Suppressor macrophage treated with lipopolysaccharide for 1 hour (primary cell): ENCODE results near the gene PNLIPRP3.

Experiments used
- DNase-seq, 3 donors: peaks; one replicate each; pipeline ENCODE4 v3.0.0-alpha.2; 2020 to 2022

The PNLIPRP3 gene

GRCh38 chr10:116511365-116511764, 83.7 kb downstream of the PNLIPRP3 start:
- DNase-seq = no peak

DNA sequence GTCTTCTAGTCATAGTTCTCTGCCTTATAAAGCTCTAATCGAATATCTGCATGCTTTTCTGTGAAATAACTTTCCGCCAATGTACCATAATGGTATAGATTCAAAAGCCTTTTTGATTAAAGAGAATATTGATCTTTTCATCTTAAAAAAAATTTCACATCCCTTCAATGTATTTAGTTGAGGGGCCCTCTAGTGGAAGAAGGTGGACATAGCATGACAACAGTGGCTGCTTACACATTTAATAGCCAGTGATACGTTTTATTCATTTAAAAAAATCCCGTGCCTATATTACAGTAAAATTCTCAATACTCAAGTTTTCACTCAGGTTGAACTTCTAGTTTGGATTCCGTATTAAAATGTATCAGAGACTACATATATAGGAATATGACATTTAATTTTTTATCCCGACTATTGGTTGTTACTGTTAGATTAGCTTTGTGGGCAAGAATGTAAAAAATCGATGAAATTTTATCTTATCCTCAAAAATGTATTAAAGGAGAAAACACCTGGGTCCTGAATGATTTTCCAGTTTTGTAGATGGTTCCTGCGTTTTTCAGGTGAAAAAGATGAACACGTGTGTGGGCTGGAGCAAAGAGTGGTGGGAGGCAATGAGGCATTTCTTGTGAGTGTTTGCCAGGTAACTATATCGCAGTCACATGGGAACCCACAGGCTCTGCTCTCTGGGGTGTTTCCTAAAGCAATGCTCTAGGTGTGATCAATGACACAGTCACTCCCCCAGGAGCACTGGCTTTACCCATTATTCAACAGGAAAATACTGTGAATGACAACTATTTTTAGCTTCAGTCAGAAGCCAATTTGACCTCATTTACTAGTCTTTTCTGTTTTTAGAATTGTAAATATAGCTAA, 94.0 kb downstream of the PNLIPRP3 start:
- peak; percentile 57 to 62 (median 60) for DNase-seq

GRCh38 chr10:116522803-116523381, 95.2 kb downstream of the PNLIPRP3 start:
- DNase-seq = no peak

DNA sequence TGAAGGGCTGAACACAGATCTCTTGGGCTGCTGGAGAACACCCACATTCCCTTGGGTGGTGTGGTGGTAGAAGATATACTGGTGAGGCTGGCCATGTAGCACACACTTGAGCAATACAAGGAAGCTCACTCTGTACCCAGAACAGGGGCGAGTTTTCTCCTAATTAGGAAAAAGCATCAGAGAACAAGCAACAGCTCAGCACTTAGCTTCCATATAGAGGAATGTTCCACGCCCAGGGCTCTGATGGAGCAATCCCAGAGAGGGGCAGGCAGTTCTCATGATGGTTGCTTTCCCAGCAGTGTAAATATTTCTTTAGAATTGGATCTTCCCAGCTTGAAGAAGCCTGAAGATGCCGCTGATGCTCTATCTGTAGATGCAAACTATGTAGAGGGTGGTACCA, 97.1 kb downstream of the PNLIPRP3 start:
- DNase-seq = no peak

- DNase-seq = no peak
Observed at GRCh38 chr10:116526219-116526618, 98.6 kb downstream of the PNLIPRP3 start.
